IMR-90 (cell line): ENCODE measurements around the gene ZNF292.

Experiments used
- BHLHE40 ChIP-seq: fragments of 150-350 bp; IDR thresholded peaks from 2 replicates; pipeline ENCODE4 v1.6.1; 2016; ENCODE audit warnings: mild to moderate bottlenecking, low read depth, low read length
- MAFK ChIP-seq: IDR thresholded peaks from 2 replicates; pipeline ENCODE4 v1.6.1; 2012; ENCODE audit warnings: low read depth, low read length, improper control_type of control experiment
- MAZ ChIP-seq: IDR thresholded peaks from 2 replicates; pipeline ENCODE4 v1.6.1; 2012; ENCODE audit warnings: low read depth, mild to moderate bottlenecking, low read length, improper control_type of control experiment, moderate library complexity, borderline replicate concordance
- POLR2A ChIP-seq: IDR thresholded peaks from 2 replicates; pipeline ENCODE4 v1.6.1; 2012; ENCODE audit warnings: mild to moderate bottlenecking, low read depth, low read length
- RFX5 ChIP-seq: IDR thresholded peaks from 2 replicates; pipeline ENCODE4 v1.8.0; 2012; ENCODE audit warnings: low read depth, mild to moderate bottlenecking, low read length, moderate library complexity
- TF ChIP-seq, protein P1 (sequence below): conservative IDR thresholded peaks from 2 replicates; pipeline ENCODE4 v1.5.1; 2012; ENCODE audit warnings: mild to moderate bottlenecking, low read depth, low read length, improper control_type of control experiment
- TF ChIP-seq, protein P2 (sequence below): fragments of 150-350 bp; IDR thresholded peaks from 2 replicates; pipeline ENCODE4 v1.6.1; 2016; ENCODE audit warnings: low read depth, mild to moderate bottlenecking, low read length, moderate library complexity, borderline replicate concordance

DNA sequence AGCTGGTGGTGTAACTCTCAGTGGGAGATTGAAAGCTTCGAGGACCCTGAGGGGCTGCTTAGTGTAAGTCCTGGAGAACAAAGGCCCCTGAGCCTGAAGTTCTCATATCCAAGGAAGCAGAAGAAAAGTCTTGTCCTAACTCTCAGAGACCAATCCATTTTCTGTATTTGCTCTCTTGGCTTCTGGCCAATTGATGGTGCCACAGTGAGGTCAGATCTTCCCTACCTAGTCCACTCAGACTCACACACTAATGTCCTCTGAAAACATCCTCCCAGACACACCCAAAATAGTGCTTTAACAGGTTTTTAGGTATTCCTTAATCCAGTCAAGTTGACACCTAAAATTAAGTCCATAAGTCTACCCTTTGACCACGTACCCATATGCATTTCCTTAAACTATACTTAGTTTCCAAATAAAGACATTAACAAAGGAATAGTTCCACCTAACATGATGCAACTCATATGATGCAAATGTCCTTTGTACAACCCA is 29.4 kb downstream of the ZNF292 start:
- TF ChIP-seq POLR2A = no peak
- TF ChIP-seq, protein P1, sequence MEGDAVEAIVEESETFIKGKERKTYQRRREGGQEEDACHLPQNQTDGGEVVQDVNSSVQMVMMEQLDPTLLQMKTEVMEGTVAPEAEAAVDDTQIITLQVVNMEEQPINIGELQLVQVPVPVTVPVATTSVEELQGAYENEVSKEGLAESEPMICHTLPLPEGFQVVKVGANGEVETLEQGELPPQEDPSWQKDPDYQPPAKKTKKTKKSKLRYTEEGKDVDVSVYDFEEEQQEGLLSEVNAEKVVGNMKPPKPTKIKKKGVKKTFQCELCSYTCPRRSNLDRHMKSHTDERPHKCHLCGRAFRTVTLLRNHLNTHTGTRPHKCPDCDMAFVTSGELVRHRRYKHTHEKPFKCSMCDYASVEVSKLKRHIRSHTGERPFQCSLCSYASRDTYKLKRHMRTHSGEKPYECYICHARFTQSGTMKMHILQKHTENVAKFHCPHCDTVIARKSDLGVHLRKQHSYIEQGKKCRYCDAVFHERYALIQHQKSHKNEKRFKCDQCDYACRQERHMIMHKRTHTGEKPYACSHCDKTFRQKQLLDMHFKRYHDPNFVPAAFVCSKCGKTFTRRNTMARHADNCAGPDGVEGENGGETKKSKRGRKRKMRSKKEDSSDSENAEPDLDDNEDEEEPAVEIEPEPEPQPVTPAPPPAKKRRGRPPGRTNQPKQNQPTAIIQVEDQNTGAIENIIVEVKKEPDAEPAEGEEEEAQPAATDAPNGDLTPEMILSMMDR = no peak
- TF ChIP-seq RFX5 = no peak
- TF ChIP-seq MAFK = no peak
- no peak for TF ChIP-seq BHLHE40
- TF ChIP-seq, protein P2, sequence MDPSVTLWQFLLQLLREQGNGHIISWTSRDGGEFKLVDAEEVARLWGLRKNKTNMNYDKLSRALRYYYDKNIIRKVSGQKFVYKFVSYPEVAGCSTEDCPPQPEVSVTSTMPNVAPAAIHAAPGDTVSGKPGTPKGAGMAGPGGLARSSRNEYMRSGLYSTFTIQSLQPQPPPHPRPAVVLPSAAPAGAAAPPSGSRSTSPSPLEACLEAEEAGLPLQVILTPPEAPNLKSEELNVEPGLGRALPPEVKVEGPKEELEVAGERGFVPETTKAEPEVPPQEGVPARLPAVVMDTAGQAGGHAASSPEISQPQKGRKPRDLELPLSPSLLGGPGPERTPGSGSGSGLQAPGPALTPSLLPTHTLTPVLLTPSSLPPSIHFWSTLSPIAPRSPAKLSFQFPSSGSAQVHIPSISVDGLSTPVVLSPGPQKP = no peak
- TF ChIP-seq MAZ = no peak
